Measurements from ENCODE around the gene COG1.
A peak's percentile ranks its signal among the peaks of the same experiment; 100 is the strongest.

Gene COG1

DNA sequence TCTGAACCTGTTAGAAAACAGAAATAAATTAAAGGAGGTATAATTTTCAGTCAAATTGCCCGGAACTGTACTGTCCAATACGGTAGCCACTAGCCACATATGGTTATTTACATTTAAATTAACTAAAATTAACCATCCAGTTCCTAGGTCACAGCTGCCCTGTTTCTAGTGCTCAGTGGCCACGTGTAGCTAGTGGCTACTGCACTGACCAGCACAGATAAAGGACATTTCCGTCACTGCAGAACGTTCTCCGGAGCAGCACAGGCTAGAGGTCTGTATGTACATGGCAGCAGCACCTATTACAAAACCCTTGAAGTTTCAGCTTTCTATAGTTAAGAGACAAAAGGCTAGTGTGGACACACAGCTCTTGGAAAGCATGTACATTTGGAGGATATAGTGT, 35.1 kb downstream of the COG1 start:
- TF ChIP-seq, protein P1, sequence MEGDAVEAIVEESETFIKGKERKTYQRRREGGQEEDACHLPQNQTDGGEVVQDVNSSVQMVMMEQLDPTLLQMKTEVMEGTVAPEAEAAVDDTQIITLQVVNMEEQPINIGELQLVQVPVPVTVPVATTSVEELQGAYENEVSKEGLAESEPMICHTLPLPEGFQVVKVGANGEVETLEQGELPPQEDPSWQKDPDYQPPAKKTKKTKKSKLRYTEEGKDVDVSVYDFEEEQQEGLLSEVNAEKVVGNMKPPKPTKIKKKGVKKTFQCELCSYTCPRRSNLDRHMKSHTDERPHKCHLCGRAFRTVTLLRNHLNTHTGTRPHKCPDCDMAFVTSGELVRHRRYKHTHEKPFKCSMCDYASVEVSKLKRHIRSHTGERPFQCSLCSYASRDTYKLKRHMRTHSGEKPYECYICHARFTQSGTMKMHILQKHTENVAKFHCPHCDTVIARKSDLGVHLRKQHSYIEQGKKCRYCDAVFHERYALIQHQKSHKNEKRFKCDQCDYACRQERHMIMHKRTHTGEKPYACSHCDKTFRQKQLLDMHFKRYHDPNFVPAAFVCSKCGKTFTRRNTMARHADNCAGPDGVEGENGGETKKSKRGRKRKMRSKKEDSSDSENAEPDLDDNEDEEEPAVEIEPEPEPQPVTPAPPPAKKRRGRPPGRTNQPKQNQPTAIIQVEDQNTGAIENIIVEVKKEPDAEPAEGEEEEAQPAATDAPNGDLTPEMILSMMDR (IDR thresholded peaks at IDR 0.05; ENCODE audit: extremely low read depth, insufficient read depth, missing control alignments) = no peak
- in situ Hi-C loops (cut with MboI; ENCODE audit: low pct_unique_long_range_greater_than_20kb, low sequenced_read_pairs, unreplicated experiment) = no loop called here
- DNase-seq (ENCODE audit: low spot score) = no peak

DNA sequence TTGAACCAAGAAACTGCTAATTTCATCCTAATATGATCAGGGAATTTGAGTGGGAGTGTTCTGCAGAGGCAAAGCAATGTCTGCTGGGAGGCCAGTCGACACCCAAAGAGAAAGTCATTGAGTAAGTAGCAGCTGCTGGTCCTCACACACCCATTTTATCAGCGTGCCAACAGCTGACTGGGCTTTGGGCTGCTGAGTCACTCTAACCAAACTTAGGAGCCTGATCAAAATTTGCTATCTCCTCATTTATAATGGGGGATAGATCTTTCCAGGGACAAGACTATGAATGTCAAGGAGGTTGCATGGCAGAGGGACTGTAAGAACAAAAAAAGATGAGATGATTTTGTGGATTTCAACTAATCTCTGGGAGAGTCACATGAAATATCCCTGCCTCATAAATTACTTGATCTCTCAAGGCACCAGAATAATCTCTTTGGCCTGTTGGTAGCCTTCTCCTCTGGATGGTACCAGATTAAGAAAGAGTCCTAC, 35.9 kb downstream of the COG1 start:
- in situ Hi-C loops (cut with MboI; ENCODE audit: low pct_unique_long_range_greater_than_20kb, low sequenced_read_pairs, unreplicated experiment) = no loop called here
- TF ChIP-seq, protein P1 (IDR thresholded peaks at IDR 0.05; ENCODE audit: extremely low read depth, insufficient read depth, missing control alignments) = no peak
- peak; percentile 59 for DNase-seq (ENCODE audit: low spot score)

DNA sequence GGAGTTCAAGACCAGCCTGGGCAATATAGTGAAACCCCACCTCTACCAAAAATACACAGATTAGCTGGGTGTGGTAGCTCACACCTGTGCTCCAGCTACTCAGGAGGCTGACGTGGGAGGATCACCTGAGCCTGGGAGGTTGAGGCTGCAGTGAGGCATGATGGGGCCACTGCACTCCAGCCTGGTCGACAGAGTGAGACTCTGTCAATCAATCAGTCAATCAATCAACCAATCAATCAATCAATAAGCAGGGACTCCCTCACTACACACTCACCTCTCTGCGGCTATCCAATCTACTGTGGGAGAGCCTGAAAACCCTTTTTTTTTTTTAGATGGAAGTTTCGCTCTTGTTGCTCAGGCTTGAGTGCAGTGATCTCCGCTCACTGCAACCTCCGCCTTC, 37.2 kb downstream of the COG1 start:
- in situ Hi-C loops (cut with MboI; ENCODE audit: low pct_unique_long_range_greater_than_20kb, low sequenced_read_pairs, unreplicated experiment) = no loop called here
- TF ChIP-seq, protein P1 (IDR thresholded peaks at IDR 0.05; ENCODE audit: extremely low read depth, insufficient read depth, missing control alignments) = no peak

DNA sequence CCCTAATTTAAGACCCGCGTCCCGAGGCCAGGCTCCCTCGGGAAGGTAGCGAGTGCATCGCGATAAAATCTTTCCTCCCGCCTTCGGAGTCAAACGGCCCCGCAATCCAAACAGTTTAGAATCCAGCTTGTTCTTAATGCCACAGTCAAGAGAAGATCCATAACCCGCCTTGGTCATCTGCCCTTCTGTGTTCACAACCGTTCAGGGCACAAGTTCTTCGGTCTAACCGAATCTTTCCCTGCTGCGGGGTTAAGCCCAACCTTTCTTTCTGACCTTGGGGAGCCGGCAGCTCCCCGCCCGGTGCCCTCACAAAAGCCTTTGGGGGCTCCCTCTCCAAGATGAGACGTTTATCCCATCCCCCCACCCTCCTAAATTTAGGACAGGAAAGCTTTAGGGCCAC, 38.5 kb downstream of the COG1 start:
- peak; percentile 33 for DNase-seq (ENCODE audit: low spot score)
- in situ Hi-C loops (cut with MboI; ENCODE audit: low pct_unique_long_range_greater_than_20kb, low sequenced_read_pairs, unreplicated experiment) = no loop called here
- TF ChIP-seq, protein P1 (IDR thresholded peaks at IDR 0.05; ENCODE audit: extremely low read depth, insufficient read depth, missing control alignments) = no peak

More for the DNA sequence above, 37.2 kb downstream of the COG1 start:
- DNase-seq (ENCODE audit: low spot score) = no peak

DNA sequence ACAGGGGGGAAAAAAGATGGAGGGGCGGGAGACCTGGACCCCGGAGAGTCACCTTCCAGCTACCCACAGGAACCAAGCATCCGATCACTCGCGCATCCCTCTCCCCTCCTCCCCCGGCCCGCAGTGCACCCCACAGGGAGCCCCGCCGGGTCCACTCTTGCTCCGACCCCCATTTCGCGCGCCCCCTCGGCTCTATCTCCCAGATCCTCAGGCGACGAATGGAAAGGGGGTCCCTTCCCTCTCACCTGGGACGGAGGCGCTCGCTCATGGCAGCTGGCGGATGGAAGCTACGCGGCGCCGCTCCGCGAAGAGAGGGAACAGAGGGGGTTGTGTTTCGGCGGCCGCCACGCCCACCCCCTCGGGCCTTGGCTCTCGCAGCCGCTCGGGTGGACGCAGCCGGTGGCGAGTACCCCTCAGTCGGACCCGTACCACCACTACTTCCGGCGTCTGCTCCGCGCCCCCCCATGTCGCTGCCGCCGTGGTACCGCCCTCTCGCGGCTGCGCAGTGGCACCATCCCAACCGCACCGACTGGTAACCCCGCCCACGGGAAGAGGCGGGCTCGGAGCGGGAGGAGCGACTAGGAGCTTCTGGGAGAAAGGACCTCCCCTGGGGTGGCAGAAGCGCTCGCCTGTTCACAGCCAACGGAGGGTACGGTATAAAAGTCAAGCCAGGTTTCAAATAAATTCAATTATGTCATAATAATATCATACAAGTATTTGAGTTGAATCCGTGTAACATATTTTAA, 39.2 kb downstream of the COG1 start:
- DNase-seq (ENCODE audit: low spot score) = peak; percentile 97
- in situ Hi-C loops (cut with MboI; ENCODE audit: low pct_unique_long_range_greater_than_20kb, low sequenced_read_pairs, unreplicated experiment) = no loop called here
- TF ChIP-seq, protein P1 (IDR thresholded peaks at IDR 0.05; ENCODE audit: extremely low read depth, insufficient read depth, missing control alignments) = no peak

DNA sequence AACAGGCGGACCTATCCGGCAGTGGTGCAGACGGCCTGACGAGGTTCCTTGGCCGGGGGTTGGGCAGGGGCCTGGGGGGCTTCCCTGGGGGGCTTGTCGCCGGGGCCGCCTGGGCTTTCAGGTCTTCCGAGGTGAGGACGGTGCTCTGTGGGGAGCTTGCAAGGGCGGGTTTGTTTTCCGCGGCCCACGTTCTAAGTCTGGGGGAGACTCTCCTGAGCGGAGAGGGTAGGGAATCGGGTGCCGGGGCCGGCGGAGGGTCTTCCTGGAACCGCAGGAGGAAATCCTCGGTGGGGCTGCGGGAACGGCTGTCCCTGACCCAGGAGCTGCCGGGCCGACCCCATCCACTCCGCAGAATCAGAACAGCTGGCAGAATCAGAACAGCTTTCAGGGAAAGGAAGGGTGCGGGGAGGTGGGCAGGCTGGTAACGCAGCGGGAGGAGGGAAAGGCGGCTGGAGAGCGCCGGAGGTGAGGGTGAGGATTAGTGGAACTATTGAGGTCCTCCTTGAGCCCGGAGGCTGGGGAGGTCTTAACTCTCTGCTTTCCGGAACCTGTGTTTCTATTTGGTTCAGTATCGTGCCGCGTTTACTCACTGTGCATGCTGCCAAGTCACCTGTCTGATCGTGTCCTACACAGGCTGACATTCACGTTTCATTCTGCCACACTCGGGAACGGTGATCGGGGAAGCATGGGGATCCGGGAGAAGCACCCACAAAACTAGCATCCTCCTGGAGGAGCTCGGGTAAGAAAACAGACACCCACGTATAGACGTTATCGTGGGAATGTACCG, 39.9 kb downstream of the COG1 start:
- TF ChIP-seq, protein P1 (IDR thresholded peaks at IDR 0.05; ENCODE audit: extremely low read depth, insufficient read depth, missing control alignments) = no peak
- peak; percentile 53 for DNase-seq (ENCODE audit: low spot score)
- in situ Hi-C loops (cut with MboI; ENCODE audit: low pct_unique_long_range_greater_than_20kb, low sequenced_read_pairs, unreplicated experiment) = no loop called here
